ENCODE measurements around the gene GALNT7. TPM values are rescaled to one million over a fixed set of nuclear protein-coding genes. Genes with fewer than 3 reads are reported as not detected.

GALNT7 gene
- total RNA-seq, 2 donors from 2014 or later = 17.3 to 19.4 TPM

DNA sequence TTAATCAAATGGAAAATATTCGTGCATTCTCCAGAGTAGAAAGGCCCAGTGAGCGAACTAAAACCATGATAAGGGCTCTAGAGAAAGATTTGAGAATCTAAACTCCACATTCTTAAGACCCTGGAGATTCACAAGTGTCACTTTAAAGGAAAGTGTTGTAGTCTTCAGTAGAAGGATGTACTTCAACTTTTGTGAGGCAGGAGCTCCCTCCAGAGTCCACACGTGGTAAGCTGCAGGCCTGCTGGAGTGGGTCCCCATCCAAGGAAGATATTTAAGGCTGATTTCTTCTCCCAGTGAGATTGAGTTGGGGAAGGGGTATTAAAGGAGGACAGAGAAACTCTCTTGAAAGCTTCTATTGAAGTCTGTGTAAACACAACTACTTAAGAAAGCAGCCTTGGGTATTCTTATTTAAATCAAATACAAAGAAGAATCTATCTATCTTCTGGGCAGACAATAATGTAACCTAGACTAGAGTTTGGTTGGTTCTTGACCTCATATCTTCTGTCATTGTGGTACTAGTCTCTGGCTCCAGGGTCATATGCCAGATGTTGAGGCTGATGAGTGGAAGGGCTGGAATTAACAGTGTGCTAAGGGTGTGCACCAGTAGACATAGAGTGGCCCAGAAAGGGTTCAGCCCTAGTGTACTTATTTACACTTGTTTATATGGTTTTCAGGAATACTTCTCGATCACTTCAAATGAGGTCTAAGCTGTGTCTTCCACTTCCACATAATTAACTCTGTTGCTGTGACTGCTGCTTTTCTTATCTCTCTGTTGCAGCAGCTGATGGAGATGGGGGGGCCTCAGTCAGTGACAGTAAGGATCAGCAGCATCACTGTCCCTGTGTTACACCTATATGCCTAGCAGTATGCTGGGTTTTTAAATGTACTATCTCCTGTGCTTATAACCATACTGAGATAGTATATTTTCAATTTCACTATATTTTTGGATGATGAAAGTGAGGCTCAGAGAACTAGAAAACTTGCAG is 89.4 kb downstream of the GALNT7 start:
- ATAC-seq (peak in 1 of 2 donors; percentile 81), DNase-seq (ENCODE audit: low spot score) (no peak)
- Mint-ChIP-seq H3K4me3 (no peak overlapping the region), H3K4me1 (ENCODE audit: low read depth in 2 of 2) (peaks cover 5% of the 10 kb centered on the region in 2 donors), H3K36me3 (no peaks in the 10 kb centered on the region), H3K9me3 (no peaks in the 10 kb centered on the region), H3K27me3 (no peaks in the 10 kb centered on the region), H3K27ac (no peak overlapping the region)

DNA sequence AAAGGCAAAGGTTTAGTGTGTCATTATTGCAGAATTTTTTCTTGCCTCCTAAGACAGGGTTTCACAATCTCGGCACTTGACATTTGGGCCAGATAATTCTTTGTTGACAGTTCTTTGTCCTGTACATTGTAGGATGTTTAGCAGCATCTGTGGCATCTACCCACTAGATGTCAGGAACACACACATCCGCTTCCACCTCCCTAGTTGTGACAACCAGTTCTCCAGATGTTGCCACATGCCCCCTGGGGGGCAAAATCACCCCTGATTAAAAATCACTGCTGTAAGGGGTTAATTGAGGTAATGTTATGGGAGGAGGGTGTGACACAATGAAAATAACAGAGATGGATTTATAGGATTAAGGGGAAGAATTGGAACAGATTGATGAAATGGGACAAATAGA is 90.3 kb downstream of the GALNT7 start:
- H3K4me3 Mint-ChIP-seq = no peak overlapping the region
- no peak for ATAC-seq

DNA sequence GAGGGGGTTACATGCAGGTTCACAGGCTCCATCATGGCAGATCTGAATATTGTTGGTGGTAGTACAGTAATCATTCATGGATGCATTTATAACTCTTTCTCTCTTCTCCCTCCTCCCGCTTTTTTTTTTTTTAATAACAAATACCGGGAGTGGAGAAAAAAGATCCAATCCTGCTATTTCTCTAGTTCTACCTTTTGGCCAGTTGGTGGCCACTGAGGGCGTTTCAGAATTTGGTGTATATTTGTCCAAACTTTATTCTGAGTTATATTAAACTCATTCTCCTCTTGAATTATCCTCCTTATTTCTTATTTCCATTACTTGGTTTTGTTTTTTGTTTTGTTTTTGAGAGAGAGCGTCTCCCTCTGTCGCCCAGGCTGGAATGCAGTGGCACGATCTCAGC is 90.7 kb downstream of the GALNT7 start:
- ATAC-seq = no peak
- Mint-ChIP-seq H3K36me3 (no peaks in the 10 kb centered on the region), H3K27me3 (no peaks in the 10 kb centered on the region), H3K27ac (no peak overlapping the region), H3K4me3 (no peak overlapping the region), H3K9me3 (no peaks in the 10 kb centered on the region), H3K4me1 (ENCODE audit: low read depth in 2 of 2) (peaks cover 4 to 5% of the 10 kb centered on the region in 2 donors)
- no peak for DNase-seq (ENCODE audit: low spot score)

More for the DNA sequence above, 90.3 kb downstream of the GALNT7 start:
- Mint-ChIP-seq H3K9me3 (no peaks in the 10 kb centered on the region), H3K36me3 (no peaks in the 10 kb centered on the region), H3K27ac (no peak overlapping the region), H3K27me3 (no peaks in the 10 kb centered on the region), H3K4me1 (ENCODE audit: low read depth in 2 of 2) (peaks cover 0 to under 1% of the 10 kb centered on the region in 2 donors)
- DNase-seq (ENCODE audit: low spot score) = no peak

DNA sequence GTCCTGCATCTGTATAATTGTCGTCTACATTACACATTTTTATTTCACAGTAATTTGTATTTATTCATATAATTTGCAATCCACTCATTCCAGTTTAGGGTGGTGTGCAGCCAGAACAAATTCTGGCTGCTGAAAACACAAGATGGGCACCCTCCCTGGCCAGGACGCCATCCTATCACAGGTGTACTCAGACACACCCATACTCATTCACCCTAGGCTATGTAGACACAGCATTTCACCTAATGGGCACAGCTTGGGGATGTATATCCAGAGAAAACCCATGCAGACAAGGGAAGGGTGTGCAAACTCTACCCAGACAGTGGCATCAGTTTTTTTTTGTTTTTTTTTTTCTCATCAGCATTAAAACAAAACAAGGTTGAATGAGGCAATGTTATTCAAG is 92.4 kb downstream of the GALNT7 start:
- H3K9me3 Mint-ChIP-seq = no peaks in the 10 kb centered on the region
- ATAC-seq (no peak), DNase-seq (ENCODE audit: low spot score) (no peak)
- H3K4me3 Mint-ChIP-seq = no peak overlapping the region
- no peaks in the 10 kb centered on the region for H3K27me3 Mint-ChIP-seq
- no peaks in the 10 kb centered on the region for H3K36me3 Mint-ChIP-seq
- H3K27ac Mint-ChIP-seq = no peak overlapping the region
- H3K4me1 Mint-ChIP-seq (ENCODE audit: low read depth in 2 of 2) = peaks cover 18% of the 10 kb centered on the region in 2 donors

DNA sequence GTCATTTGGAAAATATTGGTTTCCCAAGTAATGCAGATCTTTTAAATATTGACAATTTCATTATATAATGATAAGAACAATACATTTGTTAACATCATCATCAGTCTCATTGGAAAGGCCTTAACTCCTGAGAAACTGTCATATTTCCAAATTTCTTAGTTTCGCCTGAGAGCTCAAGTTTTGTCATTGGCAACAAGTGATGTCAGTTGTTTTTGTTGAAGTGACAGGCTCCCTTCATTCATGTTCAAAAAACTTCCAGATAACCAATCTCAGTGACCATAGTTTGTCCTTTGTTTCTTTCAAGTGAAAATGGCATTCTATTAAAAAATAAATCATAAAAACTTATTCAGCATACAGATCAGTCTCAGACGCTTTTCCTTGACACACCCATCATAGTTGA is 93.8 kb downstream of the GALNT7 start:
- Mint-ChIP-seq H3K4me1 (ENCODE audit: low read depth in 2 of 2) (peaks cover 21 to 24% of the 10 kb centered on the region in 2 donors), H3K36me3 (no peaks in the 10 kb centered on the region), H3K4me3 (no peak overlapping the region), H3K9me3 (no peaks in the 10 kb centered on the region), H3K27me3 (no peaks in the 10 kb centered on the region), H3K27ac (no peak overlapping the region)
- ATAC-seq = no peak
- no peak for DNase-seq (ENCODE audit: low spot score)

DNA sequence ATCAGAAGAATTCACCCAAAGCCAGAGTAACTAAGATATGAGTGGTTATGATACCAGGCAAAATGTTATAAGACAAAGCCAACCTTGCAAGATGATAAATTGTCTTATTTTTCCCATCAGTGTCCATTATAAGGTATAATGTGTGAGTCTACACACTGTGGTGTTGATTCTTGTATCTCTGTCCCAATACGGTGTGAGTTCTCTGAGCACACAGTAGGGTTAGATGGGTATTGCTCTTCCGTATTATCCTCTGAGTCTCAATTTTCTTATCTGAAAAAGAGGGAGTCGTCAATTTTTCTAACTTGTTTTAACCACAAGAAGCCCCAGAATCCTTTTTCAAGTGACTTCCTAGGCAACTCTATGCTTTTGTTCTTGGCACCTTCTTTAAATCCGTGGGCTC is 95.6 kb downstream of the GALNT7 start:
- H3K36me3 Mint-ChIP-seq = no peaks in the 10 kb centered on the region
- no peak for DNase-seq (ENCODE audit: low spot score)
- H3K4me3 Mint-ChIP-seq = peak overlapping the region; percentile 24

GRCh38 chr4:173264684-173265185 is 96.1 kb downstream of the GALNT7 start:
- Mint-ChIP-seq H3K27ac (peak overlapping the region in 1 of 2 donors; percentile 17), H3K27me3 (no peaks in the 10 kb centered on the region), H3K9me3 (no peaks in the 10 kb centered on the region), H3K4me1 (ENCODE audit: low read depth in 2 of 2) (peaks cover 29 to 33% of the 10 kb centered on the region in 2 donors), H3K4me3 (peak overlapping the region; percentile 24), H3K36me3 (no peaks in the 10 kb centered on the region)
- ATAC-seq = no peak
- DNase-seq (ENCODE audit: low spot score) = no peak

More for the DNA sequence above, 95.6 kb downstream of the GALNT7 start:
- no peak for ATAC-seq
- Mint-ChIP-seq H3K9me3 (no peaks in the 10 kb centered on the region), H3K27me3 (no peaks in the 10 kb centered on the region), H3K4me1 (ENCODE audit: low read depth in 2 of 2) (peaks cover 29 to 33% of the 10 kb centered on the region in 2 donors), H3K27ac (peak overlapping the region in 1 of 2 donors; percentile 17)

- ATAC-seq (no peak), DNase-seq (ENCODE audit: low spot score) (no peak)
- no peaks in the 10 kb centered on the region for H3K27me3 Mint-ChIP-seq
- no peak overlapping the region for H3K4me3 Mint-ChIP-seq
- peak overlapping the region in 1 of 2 donors; percentile 17 for H3K27ac Mint-ChIP-seq
- peaks cover 29 to 33% of the 10 kb centered on the region in 2 donors for H3K4me1 Mint-ChIP-seq (ENCODE audit: low read depth in 2 of 2)
- H3K36me3 Mint-ChIP-seq = no peaks in the 10 kb centered on the region
- no peaks in the 10 kb centered on the region for H3K9me3 Mint-ChIP-seq
Observed at GRCh38 chr4:173265751-173266150, 97.1 kb downstream of the GALNT7 start.

- DNase-seq (ENCODE audit: low spot score) (no peak), ATAC-seq (no peak)
- H3K27me3 Mint-ChIP-seq = no peaks in the 10 kb centered on the region
- no peaks in the 10 kb centered on the region for H3K36me3 Mint-ChIP-seq
- H3K27ac Mint-ChIP-seq = no peak overlapping the region
- peaks cover 29 to 33% of the 10 kb centered on the region in 2 donors for H3K4me1 Mint-ChIP-seq (ENCODE audit: low read depth in 2 of 2)
- no peak overlapping the region for H3K4me3 Mint-ChIP-seq
- H3K9me3 Mint-ChIP-seq = no peaks in the 10 kb centered on the region
Observed at GRCh38 chr4:173267711-173268110, 99.1 kb downstream of the GALNT7 start.

DNA sequence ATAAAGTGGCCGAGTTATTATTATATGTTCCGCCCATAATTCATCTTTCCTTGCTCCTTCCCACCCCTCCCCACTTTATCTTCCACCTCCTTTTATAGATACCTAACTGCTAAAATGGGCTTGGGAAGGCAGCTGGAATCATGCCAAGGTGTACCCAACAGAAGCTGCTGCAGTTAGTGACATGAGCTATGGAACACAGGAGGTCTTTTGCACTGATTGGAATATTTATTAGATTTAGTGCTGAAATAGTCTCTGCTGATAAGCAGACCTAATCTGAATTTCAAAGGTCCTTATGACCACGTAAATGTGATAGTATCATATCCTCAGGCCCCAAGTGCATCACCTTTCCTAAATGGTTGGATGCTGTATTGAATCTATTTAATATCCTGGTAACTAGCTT is 100.7 kb downstream of the GALNT7 start:
- Mint-ChIP-seq H3K4me3 (no peak overlapping the region), H3K27ac (no peak overlapping the region)

GRCh38 chr4:173270312-173271027 is 101.9 kb downstream of the GALNT7 start:
- Mint-ChIP-seq H3K27me3 (no peaks in the 10 kb centered on the region), H3K9me3 (no peaks in the 10 kb centered on the region), H3K36me3 (no peaks in the 10 kb centered on the region), H3K27ac (no peak overlapping the region), H3K4me3 (no peak overlapping the region), H3K4me1 (ENCODE audit: low read depth in 2 of 2) (peaks cover 18 to 24% of the 10 kb centered on the region in 2 donors)
- no peak for DNase-seq (ENCODE audit: low spot score)
- ATAC-seq = no peak

More for the DNA sequence above, 100.7 kb downstream of the GALNT7 start:
- DNase-seq (ENCODE audit: low spot score) (no peak), ATAC-seq (no peak)
- Mint-ChIP-seq H3K9me3 (no peaks in the 10 kb centered on the region), H3K36me3 (no peaks in the 10 kb centered on the region), H3K27me3 (no peaks in the 10 kb centered on the region), H3K4me1 (ENCODE audit: low read depth in 2 of 2) (peaks cover 24 to 30% of the 10 kb centered on the region in 2 donors)

GRCh38 chr4:173272314-173272713 is 103.7 kb downstream of the GALNT7 start:
- H3K27ac Mint-ChIP-seq = no peak overlapping the region
- H3K27me3 Mint-ChIP-seq = no peaks in the 10 kb centered on the region
- no peak overlapping the region for H3K4me3 Mint-ChIP-seq
- no peak for ATAC-seq
- peaks cover 14 to 16% of the 10 kb centered on the region in 2 donors for H3K4me1 Mint-ChIP-seq (ENCODE audit: low read depth in 2 of 2)
- no peak for DNase-seq (ENCODE audit: low spot score)
- H3K36me3 Mint-ChIP-seq = no peaks in the 10 kb centered on the region
- H3K9me3 Mint-ChIP-seq = no peaks in the 10 kb centered on the region

GRCh38 chr4:173272996-173273395 is 104.4 kb downstream of the GALNT7 start:
- no peaks in the 10 kb centered on the region for H3K27me3 Mint-ChIP-seq
- DNase-seq (ENCODE audit: low spot score) (no peak), ATAC-seq (no peak)
- no peak overlapping the region for H3K27ac Mint-ChIP-seq
- no peaks in the 10 kb centered on the region for H3K36me3 Mint-ChIP-seq
- H3K4me3 Mint-ChIP-seq = no peak overlapping the region
- peaks cover 9 to 13% of the 10 kb centered on the region in 2 donors for H3K4me1 Mint-ChIP-seq (ENCODE audit: low read depth in 2 of 2)
- H3K9me3 Mint-ChIP-seq = no peaks in the 10 kb centered on the region

GRCh38 chr4:173273941-173274340 is 105.3 kb downstream of the GALNT7 start:
- Mint-ChIP-seq H3K27me3 (no peaks in the 10 kb centered on the region), H3K9me3 (no peaks in the 10 kb centered on the region), H3K27ac (no peak overlapping the region), H3K36me3 (no peaks in the 10 kb centered on the region), H3K4me3 (no peak overlapping the region), H3K4me1 (ENCODE audit: low read depth in 2 of 2) (peaks cover 8 to 13% of the 10 kb centered on the region in 2 donors)
- ATAC-seq (no peak), DNase-seq (ENCODE audit: low spot score) (no peak)
